H1 (cell line): ENCODE measurements around the gene HOXB8. TPM values are rescaled to one million over a fixed set of nuclear protein-coding genes. Genes with fewer than 3 reads are reported as not detected.

Experiments used
- CTCF ChIA-PET: fragments of 300-600 bp; sonication (Branson Sonifier 250); formaldehyde crosslinking; loops from one replicate; lab custom pipeline; 2021; ENCODE audit not compliant: partially characterized antibody; lab: Charles Lee
- POLR2A ChIA-PET: fragments of 300-600 bp; sonication (Branson Sonifier 250); formaldehyde crosslinking; loops from one replicate; lab custom pipeline; 2021; ENCODE audit warnings: inconsistent platforms; ENCODE audit not compliant: partially characterized antibody; lab: Charles Lee
- DNase-seq, 2 experiments: peaks; one replicate each; pipeline versions ENCODE4 v3.0.0 to v3.0.0-alpha.2; 2010 to 2022; ENCODE audit warnings: low spot score in 2 of 2, low read depth in 1 of 2, mixed read lengths in 1 of 2
- FAIRE-seq: peaks from 2 replicates; lab custom pipeline; 2011; peaks lifted over from hg19 to GRCh38; lab: Jason Lieb, UNC
- H2AFZ ChIP-seq: 2 replicates; pipeline ENCODE4 v1.8.1; 2012; ENCODE audit warnings: low read length, inconsistent platforms
- H2AK5ac ChIP-seq: 2 replicates; pipeline ENCODE4 v1.6.1; 2013; ENCODE audit warnings: low read depth, low read length
- H2BK120ac ChIP-seq: replicated peaks from 2 replicates; pipeline ENCODE3; 2013; ENCODE audit warnings: low read depth, low read length, inconsistent platforms
- H2BK12ac ChIP-seq: 2 replicates; pipeline ENCODE4 v1.6.1; 2013; ENCODE audit warnings: low read depth, low read length
- H2BK15ac ChIP-seq: 2 replicates; pipeline ENCODE4 v1.6.1; 2013; ENCODE audit warnings: low read length
- H2BK20ac ChIP-seq: 2 replicates; pipeline ENCODE4 v1.6.1; 2013; ENCODE audit warnings: low read length
- H2BK5ac ChIP-seq: 2 replicates; pipeline ENCODE4 v1.6.1; 2013; ENCODE audit warnings: low read depth, low read length
- H3K14ac ChIP-seq: 2 replicates; pipeline ENCODE4 v1.6.1; 2013; ENCODE audit warnings: inconsistent platforms; ENCODE audit not compliant: insufficient read length
- H3K18ac ChIP-seq: 2 replicates; pipeline ENCODE4 v1.6.1; 2013; ENCODE audit warnings: low read length; ENCODE audit errors: extremely low read depth
- H3K23ac ChIP-seq: 2 replicates; pipeline ENCODE4 v1.6.1; 2013; ENCODE audit warnings: inconsistent platforms; ENCODE audit not compliant: insufficient read length
- H3K23me2 ChIP-seq: 2 replicates; pipeline ENCODE4 v1.6.1; 2013; ENCODE audit warnings: low read depth, low read length
- H3K27ac ChIP-seq: 2 replicates; pipeline ENCODE4 v1.6.1; 2011; ENCODE audit warnings: low read depth, low read length, inconsistent platforms
- H3K27me3 ChIP-seq, 4 experiments: replicated peaks in 1 of 4; 1 replicate in 1 of 4; 2 replicates in 3 of 4; pipeline versions ENCODE4 v1.6.1 to v1.8.1; 2011 to 2013; ENCODE audit warnings: low read length in 3 of 4, mild to moderate bottlenecking in 3 of 4, inconsistent platforms in 2 of 4, mixed read lengths in 2 of 4, moderate library complexity in 1 of 4; ENCODE audit not compliant: control insufficient read depth in 3 of 4, insufficient read depth in 3 of 4; ENCODE audit errors: extremely low read depth in 1 of 4
- H3K36me3 ChIP-seq, 4 experiments: 2 replicates each; pipeline versions ENCODE4 v1.6.1 to v1.8.1; 2011 to 2013; ENCODE audit warnings: mild to moderate bottlenecking in 4 of 4, low read length in 3 of 4, moderate library complexity in 2 of 4, control low read depth in 1 of 4, inconsistent platforms in 1 of 4; ENCODE audit not compliant: insufficient read depth in 4 of 4, control insufficient read depth in 2 of 4
- H3K4ac ChIP-seq: replicated peaks from 2 replicates; pipeline ENCODE3; 2013; ENCODE audit warnings: low read length, low read depth, mixed read lengths, inconsistent platforms; ENCODE audit not compliant: insufficient read length
- H3K4me1 ChIP-seq, 4 experiments: replicated peaks in 1 of 4; 1 replicate in 1 of 4; 2 replicates in 3 of 4; pipeline versions ENCODE4 v1.6.1 to v1.8.1; 2011 to 2013; ENCODE audit warnings: low read length in 3 of 4, inconsistent platforms in 2 of 4, mixed read lengths in 1 of 4; ENCODE audit not compliant: insufficient read depth in 4 of 4, control insufficient read depth in 3 of 4
- H3K4me2 ChIP-seq, 2 experiments: 2 replicates each; pipeline versions ENCODE4 v1.6.1 to v1.8.1; 2011 to 2013; ENCODE audit warnings: low read depth in 2 of 2, low read length in 2 of 2, control low read depth in 1 of 2, inconsistent platforms in 1 of 2, mild to moderate bottlenecking in 1 of 2; ENCODE audit not compliant: insufficient read depth in 1 of 2
- H3K4me3 ChIP-seq, 4 experiments: fragments of 200-600, 300-600 bp in 1 of 4; sonication (generic), shearing (Covaris generic), sonication (Bioruptor Twin) in 1 of 4; 2 replicates each; pipeline versions ENCODE4 v1.5.1 to v1.8.1; 2011 to 2016; ENCODE audit warnings: low read length in 4 of 4, low read depth in 3 of 4, control low read depth in 2 of 4, inconsistent platforms in 2 of 4, mild to moderate bottlenecking in 2 of 4, mixed read lengths in 1 of 4, moderate library complexity in 1 of 4; ENCODE audit not compliant: insufficient read depth in 2 of 4; ENCODE audit errors: extremely low read depth in 1 of 4
- H3K56ac ChIP-seq: replicated peaks from 2 replicates; pipeline ENCODE3; 2013; ENCODE audit warnings: low read depth, mild to moderate bottlenecking, mixed read lengths, low read length, inconsistent platforms; ENCODE audit not compliant: insufficient read length
- H3K79me1 ChIP-seq: 2 replicates; pipeline ENCODE4 v1.6.1; 2013; ENCODE audit warnings: low read depth, low read length, control low read depth
- H3K79me2 ChIP-seq, 2 experiments: 2 replicates each; pipeline versions ENCODE4 v1.6.1 to v1.8.1; 2012 to 2013; ENCODE audit warnings: low read length in 2 of 2, mild to moderate bottlenecking in 2 of 2, inconsistent platforms in 1 of 2; ENCODE audit not compliant: insufficient read depth in 2 of 2, control insufficient read depth in 1 of 2
- H3K9ac ChIP-seq, 4 experiments: replicated peaks in 1 of 4; 1 replicate in 1 of 4; 2 replicates in 3 of 4; pipeline versions ENCODE4 v1.6.1 to v1.8.1; 2011 to 2013; ENCODE audit warnings: low read depth in 3 of 4, low read length in 3 of 4, control low read depth in 2 of 4, mild to moderate bottlenecking in 2 of 4, moderate library complexity in 2 of 4, inconsistent platforms in 1 of 4; ENCODE audit errors: extremely low read depth in 1 of 4
- H3K9me3 ChIP-seq, 2 experiments: 2 replicates each; pipeline versions ENCODE4 v1.6.1 to v1.8.1; 2012 to 2013; ENCODE audit warnings: mild to moderate bottlenecking in 2 of 2, moderate library complexity in 2 of 2, control low read depth in 1 of 2, inconsistent platforms in 1 of 2, low read depth in 1 of 2, low read length in 1 of 2, mixed read lengths in 1 of 2; ENCODE audit not compliant: insufficient read depth in 2 of 2
- H4K20me1 ChIP-seq, 2 experiments: replicated peaks in 1 of 2; 2 replicates each; pipeline versions ENCODE3 to v1.8.1; 2011 to 2013; ENCODE audit warnings: inconsistent platforms in 2 of 2, low read length in 2 of 2, mild to moderate bottlenecking in 1 of 2; ENCODE audit not compliant: insufficient read depth in 2 of 2, control insufficient read depth in 1 of 2
- H4K5ac ChIP-seq: 2 replicates; pipeline ENCODE4 v1.6.1; 2013; ENCODE audit warnings: low read length, low read depth, mixed read lengths, inconsistent platforms; ENCODE audit not compliant: insufficient read length
- H4K8ac ChIP-seq: 2 replicates; pipeline ENCODE4 v1.8.0; 2013; ENCODE audit warnings: mild to moderate bottlenecking, moderate library complexity, low read length, inconsistent platforms; ENCODE audit not compliant: insufficient read depth; ENCODE audit errors: extremely low read depth
- H4K91ac ChIP-seq: replicated peaks from 2 replicates; pipeline ENCODE3; 2013; ENCODE audit warnings: low read length, mixed read lengths, inconsistent platforms; ENCODE audit not compliant: insufficient read length
- CBX8 ChIP-seq: fragments of 300-800, 300-1000 bp; sonication (generic); IDR thresholded peaks from 2 replicates; pipeline ENCODE4 v1.7.1; 2016; ENCODE audit warnings: low read depth, low read length, borderline replicate concordance
- EZH2 ChIP-seq: fragments of 200-600 bp; sonication (generic); IDR thresholded peaks from 2 replicates; pipeline ENCODE4 v1.7.1; 2012; ENCODE audit warnings: low read depth, mild to moderate bottlenecking, moderate library complexity, low read length, inconsistent platforms; ENCODE audit not compliant: severe bottlenecking
- NRF1 ChIP-seq: IDR thresholded peaks from 2 replicates; pipeline ENCODE4 v1.6.1; 2011; ENCODE audit warnings: mild to moderate bottlenecking, low read depth, low read length, improper control_type of control experiment
- RNF2 ChIP-seq: fragments of 200-900, 300-1000 bp; sonication (generic); IDR thresholded peaks from 2 replicates; pipeline ENCODE4 v1.7.1; 2016; ENCODE audit warnings: borderline replicate concordance, low read depth, mild to moderate bottlenecking, antibody characterized with exemption, low read length; ENCODE audit not compliant: poor library complexity, severe bottlenecking; ENCODE audit errors: missing control alignments
- WGBS, 2 experiments: shearing (Covaris generic) in 1 of 2; methylation state at CpG; one replicate each; pipeline versions ENCODE4 v1.1.6 to v1.1.7; 2013 to 2015; ENCODE audit warnings: low lambda C conversion rate in 2 of 2, mixed read lengths in 2 of 2, inconsistent platforms in 1 of 2, low coverage in 1 of 2, missing lambda C conversion rate in 1 of 2; ENCODE audit not compliant: insufficient replicate concordance in 2 of 2, insufficient coverage in 1 of 2, insufficient read length in 1 of 2; ENCODE audit errors: extremely low coverage in 1 of 2, missing lambda C conversion rate in 1 of 2; 5-methylcytosine and 5-hydroxymethylcytosine counted together
- polyA plus RNA-seq, 7 experiments: library from polyadenylated mRNA; depleted of rRNA in 3 of 7; stranded (reverse) in 5 of 7; unstranded in 2 of 7; fragments of >200 nt in 5 of 7; fragments of 200-250 nt in 2 of 7; gene quantifications; 1 replicate in 5 of 7; 2 replicates in 1 of 7; 4 replicates in 1 of 7; pipeline versions ENCODE4 v1.2.1 to v1.2.3, GENCODE V29; 2011 to 2013; ENCODE audit warnings: missing spikeins in 2 of 7, mixed read lengths in 2 of 7
- total RNA-seq: library from RNA; stranded (reverse); fragmentation: NEBNext Ultra II Directional; extraction: Animal tissue kit (Norgen Biotek cat#: 25700); gene quantifications from 2 replicates; pipeline ENCODE4 v1.2.1, GENCODE V29; 2021

The HOXB8 gene
- total and polyA plus RNA-seq, 2 of the 8 experiments (the other 6 are each of a cell fraction or from before 2014, with no cell fraction given), result not detected

GRCh38 chr17:48579760-48580554 is 35.1 kb downstream of the HOXB8 start:
- Histone ChIP-seq H2BK20ac (no peak overlapping the region), H3K79me1 (no peaks in the 10 kb centered on the region), H3K9ac (no peak overlapping the region), H4K5ac (no peak overlapping the region), H3K27ac (no peak overlapping the region), H4K91ac (no peak overlapping the region), H3K79me2 (no peaks in the 10 kb centered on the region), H4K8ac (no peak overlapping the region), H3K23ac (no peak overlapping the region), H3K9me3 (no peaks in the 10 kb centered on the region), H3K36me3 (peaks cover 0 to 12% (median 0%) of the 10 kb centered on the region in 4 experiments; a peak in 1 of 8 replicates), H2AFZ (no peak overlapping the region), H3K27me3 (peaks cover 99 to 100% (median 100%) of the 10 kb centered on the region in 4 experiments), H2BK5ac (no peak overlapping the region), H3K4ac (no peak overlapping the region), H3K56ac (no peak overlapping the region), H2BK12ac (no peak overlapping the region), H3K18ac (no peak overlapping the region), H2AK5ac (no peak overlapping the region), H3K23me2 (no peaks in the 10 kb centered on the region), H4K20me1 (peaks cover 22 to 40% of the 10 kb centered on the region in 2 experiments), H3K4me2 (no peak overlapping the region; a peak in 1 of 4 replicates), H2BK15ac (no peak overlapping the region), H3K14ac (no peak overlapping the region), H2BK120ac (no peak overlapping the region), H3K4me3 (no peak overlapping the region), H3K4me1 (peaks cover 0 to 13% (median 3%) of the 10 kb centered on the region in 4 experiments; a peak in 5 of 7 replicates)
- TF ChIP-seq CBX8 (peak; percentile 97), RNF2 (peak; percentile 98), EZH2 (peak; percentile 28), NRF1 (no peak)
- CTCF ChIA-PET, result interaction anchor here (1.0 to 1.1 kb wide), 2 partner anchors 9 to 16 kb away, joined by 3 to 4 read pairs; no protein-coding TSS in a partner anchor
- WGBS, 2 experiments, result 10% methylated on average over 21 of the region's 26 CpGs; no CpG with 5 or more reads in 1 of the 2 experiments
- no peak for DNase-seq
- FAIRE-seq, result no peak
- POLR2A ChIA-PET, result no interaction called here
